HG03045 (cell line): Measurements from ENCODE around the gene GCNT1.
A peak's percentile ranks its signal among the peaks of the same experiment; 100 is the strongest.
"Not testable (repeated sequence)": the region's sequence is repeated elsewhere in the genome, so short reads cannot be mapped to it uniquely, and the experiment has no call there.

Source experiments
- ATAC-seq: cut with Tn5 transposase; IDR thresholded peaks from one replicate; pipeline ENCODE4 v1.9.1; 2021; ENCODE audit warnings: mild to moderate bottlenecking, moderate library complexity; ENCODE audit not compliant: unreplicated experiment

The GCNT1 gene

GRCh38 chr9:76441551-76442322 lies 17.2 kb upstream of the GCNT1 start:
- peak; percentile 56 for ATAC-seq

GRCh38 chr9:76443887-76444286 lies 15.1 kb upstream of the GCNT1 start:
- no peak for ATAC-seq

- no peak for ATAC-seq
Observed at GRCh38 chr9:76444322-76444929, 14.6 kb upstream of the GCNT1 start.

GRCh38 chr9:76445976-76446375 lies 13.0 kb upstream of the GCNT1 start:
- ATAC-seq, result no peak

- ATAC-seq, result no peak
Observed at GRCh38 chr9:76448501-76448900, 10.5 kb upstream of the GCNT1 start.

GRCh38 chr9:76451234-76451633 lies 7.7 kb upstream of the GCNT1 start:
- ATAC-seq, result no peak

GRCh38 chr9:76452839-76453238 lies 6.1 kb upstream of the GCNT1 start:
- no peak for ATAC-seq

GRCh38 chr9:76453785-76454184 lies 5.2 kb upstream of the GCNT1 start:
- no peak for ATAC-seq

- no peak for ATAC-seq
Observed at GRCh38 chr9:76454311-76454710, 4.7 kb upstream of the GCNT1 start.

- ATAC-seq, result no peak
Observed at GRCh38 chr9:76456202-76456926, 2.6 kb upstream of the GCNT1 start.

- ATAC-seq, result peak; percentile 3
Observed at GRCh38 chr9:76459694-76460635, 983 bp downstream of the GCNT1 start.

- no peak for ATAC-seq
Observed at GRCh38 chr9:76462126-76462525, 3.1 kb downstream of the GCNT1 start.

GRCh38 chr9:76463211-76463610 lies 4.2 kb downstream of the GCNT1 start:
- peak; percentile 38 for ATAC-seq

- ATAC-seq, result no peak
Observed at GRCh38 chr9:76464706-76465105, 5.7 kb downstream of the GCNT1 start.

- no peak for ATAC-seq
Observed at GRCh38 chr9:76465442-76466298, 6.7 kb downstream of the GCNT1 start.

- ATAC-seq, result no peak
Observed at GRCh38 chr9:76466299-76466605, 7.3 kb downstream of the GCNT1 start.

GRCh38 chr9:76474419-76474818 lies 15.4 kb downstream of the GCNT1 start:
- ATAC-seq, result no peak

GRCh38 chr9:76475686-76476085 lies 16.7 kb downstream of the GCNT1 start:
- ATAC-seq, result no peak

GRCh38 chr9:76477818-76478217 lies 18.8 kb downstream of the GCNT1 start:
- ATAC-seq, result not testable (repeated sequence)

- no peak for ATAC-seq
Observed at GRCh38 chr9:76478226-76478625, 19.2 kb downstream of the GCNT1 start.
